Neural crest cell (in vitro differentiated cells): ENCODE measurements around the gene ENSA. TPM values are rescaled to one million over a fixed set of nuclear protein-coding genes. Genes with fewer than 3 reads are reported as not detected.
"Not testable (repeated sequence)": the region's sequence is repeated elsewhere in the genome, so short reads cannot be mapped to it uniquely, and the experiment has no call there.

Experiments
- DNase-seq: peaks from one replicate; pipeline ENCODE4 v3.0.0; 2021; ENCODE audit warnings: low read depth, mixed read lengths, low spot score
- H3K27ac Mint-ChIP-seq: one replicate; pipeline ENCODE4 v1.8.0; 2021; ENCODE audit warnings: mild to moderate bottlenecking, mixed read lengths; ENCODE audit not compliant: unreplicated experiment
- H3K27me3 Mint-ChIP-seq: 2 replicates; pipeline ENCODE4 v1.8.0; 2021; ENCODE audit warnings: low read depth, mild to moderate bottlenecking, mixed read lengths
- H3K36me3 Mint-ChIP-seq: 2 replicates; pipeline ENCODE4 v1.8.0; 2021; ENCODE audit warnings: low read depth, mild to moderate bottlenecking, mixed read lengths
- H3K4me1 Mint-ChIP-seq: 2 replicates; pipeline ENCODE4 v1.8.0; 2021; ENCODE audit warnings: mixed read lengths
- H3K4me3 Mint-ChIP-seq: one replicate; pipeline ENCODE4 v1.8.0; 2021; ENCODE audit warnings: mild to moderate bottlenecking, mixed read lengths
- H3K9me3 Mint-ChIP-seq: 2 replicates; pipeline ENCODE4 v1.8.0; 2021; ENCODE audit warnings: mixed read lengths
- CTCF ChIP-seq: fragments of 200-600 bp; sonication (generic); conservative IDR thresholded peaks from 2 replicates; pipeline ENCODE4 v1.5.0; 2021; ENCODE audit warnings: antibody characterized with exemption, mild to moderate bottlenecking
- total RNA-seq: library from RNA; stranded (reverse); gene quantifications from 2 replicates; pipeline ENCODE4 v1.2.1, GENCODE V29; 2021

The ENSA gene
- total RNA-seq, 1 donor from 2014 or later: 177 TPM

- Mint-ChIP-seq H3K4me1 (no peaks in the 10 kb centered on the region), H3K27me3 (no peaks in the 10 kb centered on the region), H3K36me3 (peaks cover 6% of the 10 kb centered on the region), H3K4me3 (no peak overlapping the region), H3K9me3 (no peaks in the 10 kb centered on the region), H3K27ac (no peak overlapping the region)
- DNase-seq: no peak
- no peak for TF ChIP-seq CTCF
Measured at GRCh38 chr1:150661156-150661555, 31.7 kb upstream of the ENSA start.

- DNase-seq: no peak
- Mint-ChIP-seq H3K4me1 (no peaks in the 10 kb centered on the region), H3K27me3 (no peaks in the 10 kb centered on the region), H3K9me3 (no peaks in the 10 kb centered on the region), H3K36me3 (peaks cover 6% of the 10 kb centered on the region), H3K4me3 (no peak overlapping the region), H3K27ac (no peak overlapping the region)
- TF ChIP-seq CTCF: no peak
Measured at GRCh38 chr1:150660584-150660983, 31.2 kb upstream of the ENSA start.

- H3K36me3 Mint-ChIP-seq, H3K27me3 Mint-ChIP-seq, H3K4me3 Mint-ChIP-seq, DNase-seq, H3K4me1 Mint-ChIP-seq, H3K9me3 Mint-ChIP-seq, H3K27ac Mint-ChIP-seq: not testable (repeated sequence)
Measured at GRCh38 chr1:150657064-150657463, 27.7 kb upstream of the ENSA start.

GRCh38 chr1:150654635-150655034 lies 25.2 kb upstream of the ENSA start:
- H3K27me3 Mint-ChIP-seq, H3K36me3 Mint-ChIP-seq, H3K27ac Mint-ChIP-seq, H3K9me3 Mint-ChIP-seq, DNase-seq, H3K4me1 Mint-ChIP-seq, H3K4me3 Mint-ChIP-seq: not testable (repeated sequence)

GRCh38 chr1:150650193-150650592 lies 20.8 kb upstream of the ENSA start:
- Mint-ChIP-seq H3K4me1 (no peaks in the 10 kb centered on the region), H3K27ac (no peak overlapping the region), H3K9me3 (no peaks in the 10 kb centered on the region), H3K36me3 (no peaks in the 10 kb centered on the region), H3K4me3 (no peak overlapping the region), H3K27me3 (no peaks in the 10 kb centered on the region)
- DNase-seq: no peak
- no peak for TF ChIP-seq CTCF

GRCh38 chr1:150649441-150650075 lies 20.1 kb upstream of the ENSA start:
- H3K27ac Mint-ChIP-seq: no peak overlapping the region
- H3K4me1 Mint-ChIP-seq: no peaks in the 10 kb centered on the region
- no peak overlapping the region for H3K4me3 Mint-ChIP-seq
- H3K9me3 Mint-ChIP-seq: no peaks in the 10 kb centered on the region
- TF ChIP-seq CTCF: no peak
- no peaks in the 10 kb centered on the region for H3K36me3 Mint-ChIP-seq
- H3K27me3 Mint-ChIP-seq: no peaks in the 10 kb centered on the region
- DNase-seq: no peak
